H1 (cell line): Measurements from ENCODE around the gene IL2RG. TPM values are rescaled to one million over a fixed set of nuclear protein-coding genes. Genes with fewer than 3 reads are reported as not detected.

Source experiments
- CTCF ChIA-PET: fragments of 300-600 bp; sonication (Branson Sonifier 250); formaldehyde crosslinking; loops from one replicate; lab custom pipeline; 2021; ENCODE audit not compliant: partially characterized antibody; lab: Charles Lee
- POLR2A ChIA-PET: fragments of 300-600 bp; sonication (Branson Sonifier 250); formaldehyde crosslinking; loops from one replicate; lab custom pipeline; 2021; ENCODE audit warnings: inconsistent platforms; ENCODE audit not compliant: partially characterized antibody; lab: Charles Lee
- DNase-seq, 2 experiments: peaks; one replicate each; pipeline versions ENCODE4 v3.0.0 to v3.0.0-alpha.2; 2010 to 2022; ENCODE audit warnings: low spot score in 2 of 2, low read depth in 1 of 2, mixed read lengths in 1 of 2
- FAIRE-seq: peaks from 2 replicates; lab custom pipeline; 2011; peaks lifted over from hg19 to GRCh38; lab: Jason Lieb, UNC
- H2AFZ ChIP-seq: 2 replicates; pipeline ENCODE4 v1.8.1; 2012; ENCODE audit warnings: low read length, inconsistent platforms
- H2AK5ac ChIP-seq: 2 replicates; pipeline ENCODE4 v1.6.1; 2013; ENCODE audit warnings: low read depth, low read length
- H2BK120ac ChIP-seq: replicated peaks from 2 replicates; pipeline ENCODE3; 2013; ENCODE audit warnings: low read depth, low read length, inconsistent platforms
- H2BK12ac ChIP-seq: 2 replicates; pipeline ENCODE4 v1.6.1; 2013; ENCODE audit warnings: low read depth, low read length
- H2BK15ac ChIP-seq: 2 replicates; pipeline ENCODE4 v1.6.1; 2013; ENCODE audit warnings: low read length
- H2BK20ac ChIP-seq: 2 replicates; pipeline ENCODE4 v1.6.1; 2013; ENCODE audit warnings: low read length
- H2BK5ac ChIP-seq: 2 replicates; pipeline ENCODE4 v1.6.1; 2013; ENCODE audit warnings: low read depth, low read length
- H3K14ac ChIP-seq: 2 replicates; pipeline ENCODE4 v1.6.1; 2013; ENCODE audit warnings: inconsistent platforms; ENCODE audit not compliant: insufficient read length
- H3K18ac ChIP-seq: 2 replicates; pipeline ENCODE4 v1.6.1; 2013; ENCODE audit warnings: low read length; ENCODE audit errors: extremely low read depth
- H3K23ac ChIP-seq: 2 replicates; pipeline ENCODE4 v1.6.1; 2013; ENCODE audit warnings: inconsistent platforms; ENCODE audit not compliant: insufficient read length
- H3K23me2 ChIP-seq: 2 replicates; pipeline ENCODE4 v1.6.1; 2013; ENCODE audit warnings: low read depth, low read length
- H3K27ac ChIP-seq: 2 replicates; pipeline ENCODE4 v1.6.1; 2011; ENCODE audit warnings: low read depth, low read length, inconsistent platforms
- H3K27me3 ChIP-seq, 4 experiments: replicated peaks in 1 of 4; 1 replicate in 1 of 4; 2 replicates in 3 of 4; pipeline versions ENCODE4 v1.6.1 to v1.8.1; 2011 to 2013; ENCODE audit warnings: low read length in 3 of 4, mild to moderate bottlenecking in 3 of 4, inconsistent platforms in 2 of 4, mixed read lengths in 2 of 4, moderate library complexity in 1 of 4; ENCODE audit not compliant: control insufficient read depth in 3 of 4, insufficient read depth in 3 of 4; ENCODE audit errors: extremely low read depth in 1 of 4
- H3K36me3 ChIP-seq, 4 experiments: 2 replicates each; pipeline versions ENCODE4 v1.6.1 to v1.8.1; 2011 to 2013; ENCODE audit warnings: mild to moderate bottlenecking in 4 of 4, low read length in 3 of 4, moderate library complexity in 2 of 4, control low read depth in 1 of 4, inconsistent platforms in 1 of 4; ENCODE audit not compliant: insufficient read depth in 4 of 4, control insufficient read depth in 2 of 4
- H3K4ac ChIP-seq: replicated peaks from 2 replicates; pipeline ENCODE3; 2013; ENCODE audit warnings: low read length, low read depth, mixed read lengths, inconsistent platforms; ENCODE audit not compliant: insufficient read length
- H3K4me1 ChIP-seq, 4 experiments: replicated peaks in 1 of 4; 1 replicate in 1 of 4; 2 replicates in 3 of 4; pipeline versions ENCODE4 v1.6.1 to v1.8.1; 2011 to 2013; ENCODE audit warnings: low read length in 3 of 4, inconsistent platforms in 2 of 4, mixed read lengths in 1 of 4; ENCODE audit not compliant: insufficient read depth in 4 of 4, control insufficient read depth in 3 of 4
- H3K4me2 ChIP-seq, 2 experiments: 2 replicates each; pipeline versions ENCODE4 v1.6.1 to v1.8.1; 2011 to 2013; ENCODE audit warnings: low read depth in 2 of 2, low read length in 2 of 2, control low read depth in 1 of 2, inconsistent platforms in 1 of 2, mild to moderate bottlenecking in 1 of 2; ENCODE audit not compliant: insufficient read depth in 1 of 2
- H3K4me3 ChIP-seq, 4 experiments: fragments of 200-600, 300-600 bp in 1 of 4; sonication (generic), shearing (Covaris generic), sonication (Bioruptor Twin) in 1 of 4; 2 replicates each; pipeline versions ENCODE4 v1.5.1 to v1.8.1; 2011 to 2016; ENCODE audit warnings: low read length in 4 of 4, low read depth in 3 of 4, control low read depth in 2 of 4, inconsistent platforms in 2 of 4, mild to moderate bottlenecking in 2 of 4, mixed read lengths in 1 of 4, moderate library complexity in 1 of 4; ENCODE audit not compliant: insufficient read depth in 2 of 4; ENCODE audit errors: extremely low read depth in 1 of 4
- H3K56ac ChIP-seq: replicated peaks from 2 replicates; pipeline ENCODE3; 2013; ENCODE audit warnings: low read depth, mild to moderate bottlenecking, mixed read lengths, low read length, inconsistent platforms; ENCODE audit not compliant: insufficient read length
- H3K79me1 ChIP-seq: 2 replicates; pipeline ENCODE4 v1.6.1; 2013; ENCODE audit warnings: low read depth, low read length, control low read depth
- H3K79me2 ChIP-seq, 2 experiments: 2 replicates each; pipeline versions ENCODE4 v1.6.1 to v1.8.1; 2012 to 2013; ENCODE audit warnings: low read length in 2 of 2, mild to moderate bottlenecking in 2 of 2, inconsistent platforms in 1 of 2; ENCODE audit not compliant: insufficient read depth in 2 of 2, control insufficient read depth in 1 of 2
- H3K9ac ChIP-seq, 4 experiments: replicated peaks in 1 of 4; 1 replicate in 1 of 4; 2 replicates in 3 of 4; pipeline versions ENCODE4 v1.6.1 to v1.8.1; 2011 to 2013; ENCODE audit warnings: low read depth in 3 of 4, low read length in 3 of 4, control low read depth in 2 of 4, mild to moderate bottlenecking in 2 of 4, moderate library complexity in 2 of 4, inconsistent platforms in 1 of 4; ENCODE audit errors: extremely low read depth in 1 of 4
- H3K9me3 ChIP-seq, 2 experiments: 2 replicates each; pipeline versions ENCODE4 v1.6.1 to v1.8.1; 2012 to 2013; ENCODE audit warnings: mild to moderate bottlenecking in 2 of 2, moderate library complexity in 2 of 2, control low read depth in 1 of 2, inconsistent platforms in 1 of 2, low read depth in 1 of 2, low read length in 1 of 2, mixed read lengths in 1 of 2; ENCODE audit not compliant: insufficient read depth in 2 of 2
- H4K20me1 ChIP-seq, 2 experiments: replicated peaks in 1 of 2; 2 replicates each; pipeline versions ENCODE3 to v1.8.1; 2011 to 2013; ENCODE audit warnings: inconsistent platforms in 2 of 2, low read length in 2 of 2, mild to moderate bottlenecking in 1 of 2; ENCODE audit not compliant: insufficient read depth in 2 of 2, control insufficient read depth in 1 of 2
- H4K5ac ChIP-seq: 2 replicates; pipeline ENCODE4 v1.6.1; 2013; ENCODE audit warnings: low read length, low read depth, mixed read lengths, inconsistent platforms; ENCODE audit not compliant: insufficient read length
- H4K8ac ChIP-seq: 2 replicates; pipeline ENCODE4 v1.8.0; 2013; ENCODE audit warnings: mild to moderate bottlenecking, moderate library complexity, low read length, inconsistent platforms; ENCODE audit not compliant: insufficient read depth; ENCODE audit errors: extremely low read depth
- H4K91ac ChIP-seq: replicated peaks from 2 replicates; pipeline ENCODE3; 2013; ENCODE audit warnings: low read length, mixed read lengths, inconsistent platforms; ENCODE audit not compliant: insufficient read length
- CHD1 ChIP-seq: IDR thresholded peaks from 2 replicates; pipeline ENCODE4 v1.6.1; 2012; ENCODE audit warnings: low read depth, low read length, improper control_type of control experiment
- JUN ChIP-seq: IDR thresholded peaks from 2 replicates; pipeline ENCODE4 v1.6.1; 2011; ENCODE audit warnings: low read depth, mild to moderate bottlenecking, improper control_type of control experiment, low read length
- POLR2AphosphoS5 ChIP-seq: IDR thresholded peaks from 2 replicates; pipeline ENCODE4 v1.6.1; 2011; ENCODE audit warnings: low read depth, low read length
- WGBS, 2 experiments: shearing (Covaris generic) in 1 of 2; methylation state at CpG; one replicate each; pipeline versions ENCODE4 v1.1.6 to v1.1.7; 2013 to 2015; ENCODE audit warnings: low lambda C conversion rate in 2 of 2, mixed read lengths in 2 of 2, inconsistent platforms in 1 of 2, low coverage in 1 of 2, missing lambda C conversion rate in 1 of 2; ENCODE audit not compliant: insufficient replicate concordance in 2 of 2, insufficient coverage in 1 of 2, insufficient read length in 1 of 2; ENCODE audit errors: extremely low coverage in 1 of 2, missing lambda C conversion rate in 1 of 2; 5-methylcytosine and 5-hydroxymethylcytosine counted together
- polyA plus RNA-seq, 7 experiments: library from polyadenylated mRNA; depleted of rRNA in 3 of 7; stranded (reverse) in 5 of 7; unstranded in 2 of 7; fragments of >200 nt in 5 of 7; fragments of 200-250 nt in 2 of 7; gene quantifications; 1 replicate in 5 of 7; 2 replicates in 1 of 7; 4 replicates in 1 of 7; pipeline versions ENCODE4 v1.2.1 to v1.2.3, GENCODE V29; 2011 to 2013; ENCODE audit warnings: missing spikeins in 2 of 7, mixed read lengths in 2 of 7
- total RNA-seq: library from RNA; stranded (reverse); fragmentation: NEBNext Ultra II Directional; extraction: Animal tissue kit (Norgen Biotek cat#: 25700); gene quantifications from 2 replicates; pipeline ENCODE4 v1.2.1, GENCODE V29; 2021

Gene IL2RG
- total and polyA plus RNA-seq, 2 of the 8 experiments (the other 6 are each of a cell fraction or from before 2014, with no cell fraction given): not detected

DNA sequence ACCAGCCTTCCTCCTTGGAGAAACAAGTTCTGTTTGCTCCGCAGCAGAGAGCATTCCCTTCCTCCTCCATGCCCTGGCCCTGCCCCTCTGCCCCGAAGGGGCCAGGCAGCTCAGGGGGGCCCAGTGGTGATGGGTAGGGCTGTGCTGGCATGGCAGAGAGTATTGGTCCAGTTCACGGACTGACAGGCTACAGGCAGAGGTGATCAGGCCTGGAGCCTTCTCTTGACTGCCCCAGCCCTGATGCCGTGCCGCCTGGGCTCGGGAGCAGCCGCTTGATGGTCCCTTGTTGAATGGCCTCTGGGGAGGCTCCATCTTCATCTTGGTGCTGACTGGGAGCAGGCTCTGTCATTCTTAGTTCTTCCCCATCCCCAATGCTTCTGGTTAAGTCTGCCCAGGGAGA, 42.8 kb upstream of the IL2RG start:
- Histone ChIP-seq H3K14ac (no peak overlapping the region), H3K4ac (no peak overlapping the region), H2BK12ac (no peak overlapping the region), H3K18ac (no peak overlapping the region), H2BK5ac (no peak overlapping the region), H2AFZ (no peak overlapping the region), H3K4me1 (no peaks in the 10 kb centered on the region), H3K23ac (no peak overlapping the region), H3K23me2 (no peaks in the 10 kb centered on the region; the same call in 1 of the 2 replicates), H2BK15ac (no peak overlapping the region), H3K27ac (no peak overlapping the region), H2AK5ac (no peak overlapping the region), H3K9me3 (no peaks in the 10 kb centered on the region), H3K9ac (no peak overlapping the region), H3K36me3 (peaks cover 0 to 7% (median 2%) of the 10 kb centered on the region in 4 experiments; a peak in 4 of 8 replicates), H3K79me2 (no peaks in the 10 kb centered on the region), H3K79me1 (no peaks in the 10 kb centered on the region), H4K20me1 (no peaks in the 10 kb centered on the region), H3K4me3 (no peak overlapping the region), H3K4me2 (no peak overlapping the region), H3K56ac (no peak overlapping the region), H3K27me3 (no peaks in the 10 kb centered on the region), H4K8ac (no peak overlapping the region), H2BK120ac (no peak overlapping the region), H4K5ac (no peak overlapping the region), H4K91ac (no peak overlapping the region), H2BK20ac (no peak overlapping the region)
- TF ChIP-seq CHD1: no peak
- no peak for TF ChIP-seq JUN
- no peak for TF ChIP-seq POLR2AphosphoS5
- POLR2A ChIA-PET: no interaction called here
- CTCF ChIA-PET: no interaction called here
- WGBS, 2 experiments: 89% methylated on average over 5 of the region's 7 CpGs; no CpG with 5 or more reads in 1 of the 2 experiments
- FAIRE-seq: no peak
- no peak for DNase-seq
